H9 (cell line): ENCODE data around the gene CTNNBL1. TPM values are rescaled to one million over a fixed set of nuclear protein-coding genes. Genes with fewer than 3 reads are reported as not detected.

Experiments
- DNase-seq: peaks from one replicate; pipeline ENCODE4 v3.0.0-alpha.2; 2017
- H2AFZ ChIP-seq: one replicate; pipeline ENCODE4 v1.6.1; 2013; ENCODE audit warnings: mild to moderate bottlenecking, low read length, control low read depth, moderate library complexity
- H2AK5ac ChIP-seq: 2 replicates; pipeline ENCODE4 v1.6.1; 2013; ENCODE audit warnings: low read length, control low read depth, mixed read lengths; ENCODE audit not compliant: insufficient read length
- H2BK120ac ChIP-seq: one replicate; pipeline ENCODE4 v1.6.1; 2013; ENCODE audit warnings: low read depth, mild to moderate bottlenecking, low read length, control low read depth, inconsistent platforms; ENCODE audit not compliant: poor library complexity, severe bottlenecking
- H2BK12ac ChIP-seq: 2 replicates; pipeline ENCODE4 v1.6.1; 2013; ENCODE audit warnings: low read length, control low read depth, mixed read lengths, low read depth; ENCODE audit not compliant: insufficient read length
- H2BK15ac ChIP-seq: 2 replicates; pipeline ENCODE4 v1.6.1; 2013; ENCODE audit warnings: low read depth, low read length, control low read depth
- H2BK20ac ChIP-seq: one replicate; pipeline ENCODE4 v1.6.1; 2013; ENCODE audit warnings: low read depth, mild to moderate bottlenecking, low read length, control low read depth, inconsistent platforms; ENCODE audit not compliant: poor library complexity, severe bottlenecking
- H2BK5ac ChIP-seq: 2 replicates; pipeline ENCODE4 v1.6.1; 2013; ENCODE audit warnings: low read length, control low read depth, mixed read lengths; ENCODE audit not compliant: insufficient read length
- H3K14ac ChIP-seq: 2 replicates; pipeline ENCODE4 v1.6.1; 2013; ENCODE audit warnings: low read length, control low read depth; ENCODE audit not compliant: insufficient read depth
- H3K18ac ChIP-seq: 2 replicates; pipeline ENCODE4 v1.6.1; 2013; ENCODE audit warnings: low read depth, mild to moderate bottlenecking, mixed read lengths, low read length, control low read depth; ENCODE audit not compliant: insufficient read length
- H3K23ac ChIP-seq: 2 replicates; pipeline ENCODE4 v1.6.1; 2013; ENCODE audit warnings: low read length, control low read depth, mixed read lengths, low read depth; ENCODE audit not compliant: insufficient read length
- H3K23me2 ChIP-seq: 2 replicates; pipeline ENCODE4 v1.6.1; 2013; ENCODE audit warnings: low read depth, mild to moderate bottlenecking, mixed read lengths, low read length, control low read depth; ENCODE audit not compliant: insufficient read length, poor library complexity, severe bottlenecking
- H3K27ac ChIP-seq: 2 replicates; pipeline ENCODE4 v1.5.1; 2013; ENCODE audit warnings: low read length, control low read depth, mixed read lengths, low read depth; ENCODE audit not compliant: insufficient read length
- H3K27me3 ChIP-seq: 2 replicates; pipeline ENCODE4 v1.6.1; 2013; ENCODE audit warnings: low read length, control low read depth, inconsistent platforms; ENCODE audit not compliant: insufficient read depth
- H3K4ac ChIP-seq: 2 replicates; pipeline ENCODE4 v1.6.1; 2013; ENCODE audit warnings: low read depth, mild to moderate bottlenecking, control low read depth, inconsistent platforms, low read length, moderate library complexity
- H3K4me1 ChIP-seq: 2 replicates; pipeline ENCODE4 v1.6.1; 2013; ENCODE audit warnings: low read length, control low read depth, inconsistent platforms; ENCODE audit not compliant: insufficient read depth
- H3K4me2 ChIP-seq: 2 replicates; pipeline ENCODE4 v1.6.1; 2013; ENCODE audit warnings: low read length, control low read depth, mixed read lengths; ENCODE audit not compliant: insufficient read length, insufficient read depth
- H3K56ac ChIP-seq: 2 replicates; pipeline ENCODE4 v1.6.1; 2013; ENCODE audit warnings: low read depth, mild to moderate bottlenecking, mixed read lengths, low read length, control low read depth; ENCODE audit not compliant: insufficient read length
- H3K79me1 ChIP-seq: 2 replicates; pipeline ENCODE4 v1.6.1; 2013; ENCODE audit warnings: low read depth, mild to moderate bottlenecking, moderate library complexity, low read length, control low read depth, inconsistent platforms; ENCODE audit not compliant: insufficient read depth, poor library complexity, severe bottlenecking
- H3K79me2 ChIP-seq: 2 replicates; pipeline ENCODE4 v1.6.1; 2013; ENCODE audit warnings: low read length, control low read depth, inconsistent platforms; ENCODE audit not compliant: insufficient read depth
- H3K9ac ChIP-seq: 2 replicates; pipeline ENCODE4 v1.6.1; 2013; ENCODE audit warnings: low read length, control low read depth, mixed read lengths; ENCODE audit not compliant: insufficient read length; ENCODE audit errors: extremely low read depth
- H3K9me3 ChIP-seq: one replicate; pipeline ENCODE4 v1.6.1; 2013; ENCODE audit warnings: low read depth, low read length, inconsistent platforms; ENCODE audit not compliant: control insufficient read depth
- H3T11ph ChIP-seq: one replicate; pipeline ENCODE4 v1.6.1; 2013; ENCODE audit warnings: mild to moderate bottlenecking, low read length, control low read depth, inconsistent platforms
- H4K20me1 ChIP-seq: one replicate; pipeline ENCODE4 v1.6.1; 2013; ENCODE audit not compliant: control insufficient read depth, insufficient read length, insufficient read depth
- H4K5ac ChIP-seq: 2 replicates; pipeline ENCODE4 v1.6.1; 2013; ENCODE audit warnings: low read depth, mild to moderate bottlenecking, mixed read lengths, low read length, control low read depth; ENCODE audit not compliant: insufficient read length
- H4K8ac ChIP-seq: replicated peaks from 2 replicates; pipeline ENCODE4 v1.6.1; 2013; ENCODE audit warnings: low read length, control low read depth, mixed read lengths, low read depth; ENCODE audit not compliant: insufficient read length
- H4K91ac ChIP-seq: 2 replicates; pipeline ENCODE4 v1.6.1; 2013; ENCODE audit warnings: low read depth, mild to moderate bottlenecking, moderate library complexity, mixed read lengths, low read length, control low read depth; ENCODE audit not compliant: insufficient read length
- H3K27ac Mint-ChIP-seq, 3 experiments: 2 replicates in 2 of 3; 3 replicates in 1 of 3; pipeline ENCODE4 v1.8.0; 2020 to 2021; ENCODE audit warnings: mixed read lengths in 3 of 3, mild to moderate bottlenecking in 1 of 3, moderate library complexity in 1 of 3
- H3K27me3 Mint-ChIP-seq: 2 replicates; pipeline ENCODE4 v1.8.0; 2021; ENCODE audit warnings: low read depth, mild to moderate bottlenecking, moderate library complexity, mixed read lengths
- H3K36me3 Mint-ChIP-seq, 3 experiments: 2 replicates in 2 of 3; 3 replicates in 1 of 3; pipeline ENCODE4 v1.8.0; 2020 to 2021; ENCODE audit warnings: low read depth in 3 of 3, mixed read lengths in 3 of 3; ENCODE audit not compliant: insufficient read depth in 1 of 3
- H3K4me1 Mint-ChIP-seq, 2 experiments: 2 replicates each; pipeline ENCODE4 v1.8.0; 2020; ENCODE audit warnings: mixed read lengths in 2 of 2
- H3K4me3 Mint-ChIP-seq, 2 experiments: 2 replicates in 1 of 2; 3 replicates in 1 of 2; pipeline ENCODE4 v1.8.0; 2020 to 2021; ENCODE audit warnings: mild to moderate bottlenecking in 2 of 2, mixed read lengths in 2 of 2, moderate library complexity in 1 of 2
- H3K9me3 Mint-ChIP-seq, 2 experiments: 2 replicates in 1 of 2; 3 replicates in 1 of 2; pipeline ENCODE4 v1.8.0; 2020; ENCODE audit warnings: mild to moderate bottlenecking in 2 of 2, mixed read lengths in 2 of 2, moderate library complexity in 1 of 2
- WGBS: extraction: QIAGEN DNeasy Blood & Tissue Kit; methylation state at CpG from one replicate; pipeline ENCODE4 v1.1.7; 2013; ENCODE audit warnings: missing lambda C conversion rate, low lambda C conversion rate, mixed read lengths; ENCODE audit not compliant: insufficient read length; ENCODE audit errors: extremely low coverage; 5-methylcytosine and 5-hydroxymethylcytosine counted together
- total RNA-seq: library from RNA; stranded (reverse); gene quantifications from 2 replicates; pipeline ENCODE4 v1.2.1, GENCODE V29; 2021
- TF ChIP-seq, protein P1 (sequence below): fragments of 200-600 bp; sonication (generic); conservative IDR thresholded peaks from 3 replicates; pipeline ENCODE4 v1.8.0; 2021; ENCODE audit warnings: antibody characterized with exemption, mild to moderate bottlenecking

Gene CTNNBL1
- total RNA-seq, 1 experiment from 2014 or later, result 67.2 TPM

DNA sequence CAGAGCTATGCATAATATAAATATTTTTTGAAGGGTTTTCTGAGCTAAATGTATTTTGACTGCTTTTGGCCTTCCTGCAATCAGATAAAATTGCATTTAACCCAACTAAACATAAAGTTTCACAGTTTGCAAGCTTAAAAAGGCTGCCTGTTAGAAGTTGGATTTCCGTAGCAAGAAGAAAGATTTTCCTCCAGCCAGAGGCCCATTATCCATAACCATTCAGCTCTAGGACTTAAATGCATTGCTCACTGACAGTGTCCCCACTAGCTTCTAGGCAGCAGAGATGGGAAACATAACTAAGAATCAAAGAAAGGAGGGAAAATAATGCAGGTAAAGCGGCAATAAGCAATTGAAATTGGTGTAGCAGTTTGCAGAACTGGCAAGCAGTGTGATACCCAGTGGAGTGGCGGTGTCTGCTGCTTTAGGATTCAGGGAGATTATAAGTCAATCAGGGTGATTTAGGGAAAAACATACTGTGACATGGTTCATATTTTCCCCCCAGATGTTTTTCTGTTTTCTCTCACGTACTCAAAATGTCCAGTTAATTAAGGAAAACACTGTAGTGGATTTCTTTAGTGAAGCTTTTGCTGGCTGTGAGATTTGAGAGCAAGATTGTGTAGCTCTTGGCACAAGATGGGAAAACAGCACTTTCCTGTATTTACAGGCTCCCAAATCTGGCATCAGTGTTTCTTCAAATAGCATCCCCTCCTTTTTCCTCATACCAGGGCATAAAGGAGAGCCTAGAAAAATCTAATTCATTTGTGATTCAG is 69.1 kb downstream of the CTNNBL1 start:
- Histone ChIP-seq H3K27me3 (no peaks in the 10 kb centered on the region), H3K4me2 (no peak overlapping the region)
- no CpG with 5 or more reads among the region's 4 CpGs for WGBS

More for the DNA sequence above, 69.1 kb downstream of the CTNNBL1 start:
- Histone ChIP-seq H2BK120ac (no peak overlapping the region), H3K14ac (no peak overlapping the region), H2BK12ac (no peak overlapping the region), H3K27ac (no peak overlapping the region), H3K79me2 (no peaks in the 10 kb centered on the region), H3K79me1 (no peaks in the 10 kb centered on the region), H3K23ac (no peak overlapping the region), H2BK15ac (no peak overlapping the region), H2AK5ac (no peak overlapping the region), H3K9ac (no peak overlapping the region), H2AFZ (no peak overlapping the region), H4K20me1 (no peaks in the 10 kb centered on the region), H4K8ac (no peak overlapping the region), H3K23me2 (no peaks in the 10 kb centered on the region), H2BK5ac (no peak overlapping the region), H4K91ac (no peak overlapping the region), H3K56ac (no peak overlapping the region), H4K5ac (no peak overlapping the region), H3K9me3 (no peaks in the 10 kb centered on the region), H3K18ac (no peak overlapping the region), H2BK20ac (no peak overlapping the region), H3T11ph (no peak overlapping the region), H3K4me1 (no peaks in the 10 kb centered on the region), H3K4ac (no peak overlapping the region)
- no peak overlapping the region for H3K4me3 Mint-ChIP-seq
- H3K4me1 Mint-ChIP-seq, result peaks cover 4 to 5% of the 10 kb centered on the region in 2 experiments; a peak in 2 of 4 replicates
- H3K9me3 Mint-ChIP-seq, result no peaks in the 10 kb centered on the region
- TF ChIP-seq, protein P1, sequence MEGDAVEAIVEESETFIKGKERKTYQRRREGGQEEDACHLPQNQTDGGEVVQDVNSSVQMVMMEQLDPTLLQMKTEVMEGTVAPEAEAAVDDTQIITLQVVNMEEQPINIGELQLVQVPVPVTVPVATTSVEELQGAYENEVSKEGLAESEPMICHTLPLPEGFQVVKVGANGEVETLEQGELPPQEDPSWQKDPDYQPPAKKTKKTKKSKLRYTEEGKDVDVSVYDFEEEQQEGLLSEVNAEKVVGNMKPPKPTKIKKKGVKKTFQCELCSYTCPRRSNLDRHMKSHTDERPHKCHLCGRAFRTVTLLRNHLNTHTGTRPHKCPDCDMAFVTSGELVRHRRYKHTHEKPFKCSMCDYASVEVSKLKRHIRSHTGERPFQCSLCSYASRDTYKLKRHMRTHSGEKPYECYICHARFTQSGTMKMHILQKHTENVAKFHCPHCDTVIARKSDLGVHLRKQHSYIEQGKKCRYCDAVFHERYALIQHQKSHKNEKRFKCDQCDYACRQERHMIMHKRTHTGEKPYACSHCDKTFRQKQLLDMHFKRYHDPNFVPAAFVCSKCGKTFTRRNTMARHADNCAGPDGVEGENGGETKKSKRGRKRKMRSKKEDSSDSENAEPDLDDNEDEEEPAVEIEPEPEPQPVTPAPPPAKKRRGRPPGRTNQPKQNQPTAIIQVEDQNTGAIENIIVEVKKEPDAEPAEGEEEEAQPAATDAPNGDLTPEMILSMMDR, result no peak
- H3K36me3 Mint-ChIP-seq, result peaks cover 0 to under 1% (median 0%) of the 10 kb centered on the region in 3 experiments; a peak in 2 of 7 replicates
- H3K27me3 Mint-ChIP-seq, result no peaks in the 10 kb centered on the region
- H3K27ac Mint-ChIP-seq, result no peak overlapping the region; a peak in 1 of 7 replicates
- no peak for DNase-seq
